ENCODE data around the gene UGT1A3.

Gene UGT1A3

GRCh38 chr2:233728723-233729301 is at the start of gene UGT1A3:
Gene UGT1A3 (plus strand): TSS chr2:233729042. CDS start chr2:233729127, 85 bp downstream.
- no peak for DNase-seq (ENCODE audit: low read depth)
- no peak within 1 kb of the TSS for H3K4me3 ChIP-seq (ENCODE audit: low read depth, low read length)
- TF ChIP-seq CTCF (IDR thresholded peaks at IDR 0.05; ENCODE audit: insufficient read depth, low read depth, low read length, missing control alignments) = no peak

GRCh38 chr2:233679196-233679595 is 49.6 kb upstream of the UGT1A3 start:
- no peak for DNase-seq (ENCODE audit: low read depth)
- H3K4me3 ChIP-seq (ENCODE audit: low read depth, low read length) = no peak overlapping the region
- TF ChIP-seq CTCF (IDR thresholded peaks at IDR 0.05; ENCODE audit: insufficient read depth, low read depth, low read length, missing control alignments) = no peak

- no peak for TF ChIP-seq CTCF (IDR thresholded peaks at IDR 0.05; ENCODE audit: insufficient read depth, low read depth, low read length, missing control alignments)
- H3K4me3 ChIP-seq (ENCODE audit: low read depth, low read length) = no peak overlapping the region
- DNase-seq (ENCODE audit: low read depth) = no peak
These were observed 48.3 kb upstream of the UGT1A3 start for GRCh38 chr2:233680361-233681045.

GRCh38 chr2:233681521-233682099 is 47.2 kb upstream of the UGT1A3 start, which contains the start of gene UGT1A7:
Gene UGT1A7 (plus strand): TSS chr2:233681901. CDS start chr2:233681938, 37 bp downstream.
- no peak for TF ChIP-seq CTCF (IDR thresholded peaks at IDR 0.05; ENCODE audit: insufficient read depth, low read depth, low read length, missing control alignments)
- no peak within 1 kb of the TSS for H3K4me3 ChIP-seq (ENCODE audit: low read depth, low read length)
- DNase-seq (ENCODE audit: low read depth) = no peak

- DNase-seq (ENCODE audit: low read depth) = no peak
- TF ChIP-seq CTCF (IDR thresholded peaks at IDR 0.05; ENCODE audit: insufficient read depth, low read depth, low read length, missing control alignments) = no peak
- H3K4me3 ChIP-seq (ENCODE audit: low read depth, low read length) = no peak overlapping the region
These were observed 44.2 kb upstream of the UGT1A3 start for GRCh38 chr2:233684640-233685039.

- no peak for TF ChIP-seq CTCF (IDR thresholded peaks at IDR 0.05; ENCODE audit: insufficient read depth, low read depth, low read length, missing control alignments)
- no peak for DNase-seq (ENCODE audit: low read depth)
- no peak overlapping the region for H3K4me3 ChIP-seq (ENCODE audit: low read depth, low read length)
These were observed 41.9 kb upstream of the UGT1A3 start for GRCh38 chr2:233686928-233687327.
